Activated effector memory CD4-positive, alpha-beta T cell treated with Interleukin-2 at 50 U/mL for 16 hours (primary cell): Measurements from ENCODE around the gene UBXN7.
"Not testable (repeated sequence)": the region's sequence is repeated elsewhere in the genome, so short reads cannot be mapped to it uniquely, and the experiment has no call there.

Source experiments
- DNase-seq: peaks from one replicate; pipeline ENCODE4 v3.0.0-alpha.2; 2020

UBXN7 gene

DNA sequence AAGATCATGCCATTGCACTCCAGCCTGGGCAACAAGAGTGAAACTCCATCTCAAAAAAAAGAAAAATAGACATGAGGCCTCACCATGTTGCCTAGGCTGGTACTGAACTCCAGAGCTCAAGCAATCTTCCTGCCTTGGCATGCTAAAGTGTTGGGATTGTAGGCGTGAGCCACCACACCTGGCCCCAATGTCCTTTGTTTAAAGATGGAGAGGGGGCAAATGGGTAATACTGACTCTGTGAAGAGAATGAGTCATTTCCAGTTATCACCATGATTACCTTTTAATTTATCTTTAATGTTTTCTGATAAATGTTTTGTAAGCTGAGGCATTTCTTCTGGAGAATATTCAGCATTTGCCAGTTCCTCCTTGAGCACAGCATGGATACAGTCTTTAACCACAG, 116.4 kb downstream of the UBXN7 start:
- DNase-seq: no peak

DNA sequence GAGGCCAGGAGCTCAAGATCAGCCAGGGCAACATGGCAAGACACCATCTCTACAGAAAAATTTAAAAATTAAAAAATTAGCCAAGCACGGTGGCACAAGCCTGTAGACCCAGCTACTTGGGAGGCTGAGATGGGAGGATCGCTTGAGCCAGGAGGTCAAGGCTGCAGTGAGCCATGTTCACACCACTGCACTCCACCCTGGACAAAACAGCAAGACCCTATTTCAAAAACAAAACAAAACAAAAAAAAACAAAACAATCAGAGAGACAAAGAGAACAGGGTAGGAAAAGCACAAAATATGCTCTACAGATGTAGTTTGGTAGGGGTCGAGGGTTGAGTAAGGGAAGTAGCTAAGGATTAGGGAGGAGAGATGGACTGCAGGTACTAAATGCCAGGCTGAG, 117.6 kb downstream of the UBXN7 start:
- no peak for DNase-seq

- DNase-seq: not testable (repeated sequence)
Measured at GRCh38 chr3:196314086-196314485, 118.1 kb downstream of the UBXN7 start.

GRCh38 chr3:196302960-196303359, 129.3 kb downstream of the UBXN7 start:
- not testable (repeated sequence) for DNase-seq

DNA sequence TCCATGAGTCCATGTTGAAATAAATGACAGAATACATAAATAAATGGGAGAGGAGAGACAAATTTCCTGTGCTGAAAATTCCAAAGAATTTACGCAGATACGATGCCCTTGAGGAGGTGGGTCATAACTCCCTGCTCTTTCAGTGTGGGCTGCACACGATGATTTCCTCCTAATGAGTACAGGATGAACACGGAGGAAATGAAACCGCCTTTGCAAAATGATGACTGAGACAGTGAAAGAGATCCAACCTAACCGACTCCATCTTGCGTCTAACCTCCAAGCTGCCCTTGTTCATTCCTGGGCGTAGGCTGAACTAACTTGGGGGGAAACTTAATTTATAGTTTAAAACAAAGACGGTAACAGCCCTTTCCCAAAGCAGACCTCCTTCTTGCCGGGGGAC, 129.7 kb downstream of the UBXN7 start:
- not testable (repeated sequence) for DNase-seq

GRCh38 chr3:196298521-196298920, 133.7 kb downstream of the UBXN7 start:
- DNase-seq: no peak
